DOHH2 (cell line): ENCODE measurements around the gene INF2.

Source experiments
- H3F3A ChIP-seq: fragments of 200-600 bp; sonication (generic), shearing (Covaris generic); 2 replicates; pipeline ENCODE4 v1.6.0; 2016; ENCODE audit warnings: antibody characterized with exemption, mild to moderate bottlenecking; ENCODE audit not compliant: control insufficient read depth, insufficient read depth
- H3K27ac ChIP-seq: fragments of 200-600 bp; sonication (generic); 2 replicates; pipeline ENCODE4 v1.5.1; 2014; ENCODE audit warnings: low read depth, mild to moderate bottlenecking, low read length, moderate library complexity
- H3K27me3 ChIP-seq: fragments of 200-600 bp; sonication (generic); 2 replicates; pipeline ENCODE4 v1.6.1; 2014; ENCODE audit warnings: mild to moderate bottlenecking, low read length, mixed read lengths; ENCODE audit not compliant: control insufficient read depth
- H3K36me3 ChIP-seq: fragments of 200-600 bp; sonication (generic); 2 replicates; pipeline ENCODE4 v1.6.1; 2014; ENCODE audit warnings: mild to moderate bottlenecking, low read length, moderate library complexity, mixed read lengths; ENCODE audit not compliant: control insufficient read depth
- H3K4me1 ChIP-seq: fragments of 200-600 bp; sonication (generic); 2 replicates; pipeline ENCODE4 v1.6.1; 2014; ENCODE audit warnings: mild to moderate bottlenecking, low read length, mixed read lengths; ENCODE audit not compliant: control insufficient read depth
- H3K4me2 ChIP-seq: fragments of 200-600 bp; sonication (generic); 2 replicates; pipeline ENCODE4 v1.6.0; 2014; ENCODE audit warnings: mild to moderate bottlenecking, low read length, moderate library complexity
- H3K4me3 ChIP-seq: fragments of 200-600 bp; sonication (generic); 2 replicates; pipeline ENCODE4 v1.5.1; 2014; ENCODE audit warnings: mild to moderate bottlenecking, low read length, mixed read lengths
- H3K79me2 ChIP-seq: fragments of 200-600 bp; sonication (generic); 2 replicates; pipeline ENCODE4 v1.6.1; 2014; ENCODE audit warnings: mild to moderate bottlenecking, low read length, mixed read lengths; ENCODE audit not compliant: control insufficient read depth
- H3K9me2 ChIP-seq: fragments of 200-600 bp; sonication (generic); replicated peaks from 2 replicates; pipeline ENCODE4 v1.6.1; 2014; ENCODE audit warnings: mild to moderate bottlenecking, low read length, mixed read lengths; ENCODE audit not compliant: control insufficient read depth
- H3K9me3 ChIP-seq: fragments of 200-600 bp; sonication (generic); 2 replicates; pipeline ENCODE4 v1.6.1; 2014; ENCODE audit warnings: antibody characterized with exemption, low read length, mixed read lengths; ENCODE audit not compliant: control insufficient read depth, insufficient read depth
- H4K20me1 ChIP-seq: fragments of 200-600 bp; sonication (generic); 2 replicates; pipeline ENCODE4 v1.6.0; 2014; ENCODE audit warnings: low read depth, mild to moderate bottlenecking, antibody characterized with exemption, low read length, moderate library complexity; ENCODE audit not compliant: control insufficient read depth, insufficient read depth
- CTCF ChIP-seq: fragments of 200-600 bp; sonication (generic); IDR thresholded peaks from one replicate; pipeline ENCODE4 v1.5.1; 2014; ENCODE audit warnings: antibody characterized with exemption, mild to moderate bottlenecking, low read depth, low read length; ENCODE audit not compliant: poor library complexity, severe bottlenecking
- EZH2phosphoT487 ChIP-seq: fragments of 200-600 bp; sonication (generic); IDR thresholded peaks from 2 replicates; pipeline ENCODE4 v1.6.1; 2017; ENCODE audit warnings: borderline replicate concordance, mild to moderate bottlenecking, antibody characterized with exemption, low read length, moderate library complexity, mixed read lengths

INF2 gene

GRCh38 chr14:104693482-104694431 lies 4.3 kb downstream of the INF2 start:
- H3K4me3 ChIP-seq, result no peak overlapping the region
- peaks cover 58% of the 10 kb centered on the region for H3K79me2 ChIP-seq

GRCh38 chr14:104694475-104694950 lies 5.1 kb downstream of the INF2 start:
- H3K79me2 ChIP-seq, result peaks cover 58% of the 10 kb centered on the region
- no peaks in the 10 kb centered on the region for H3K27me3 ChIP-seq
- H3K9me3 ChIP-seq, result no peaks in the 10 kb centered on the region
- H3K4me1 ChIP-seq, result peaks cover 13% of the 10 kb centered on the region
- no peaks in the 10 kb centered on the region for H3K9me2 ChIP-seq
- H3K27ac ChIP-seq, result no peak overlapping the region
- H4K20me1 ChIP-seq, result 0 out of 2 replicates have a peak, but pooled peaks cover 6% of the 10 kb centered on the region
- no peak overlapping the region for H3K4me3 ChIP-seq
- TF ChIP-seq EZH2phosphoT487, result no peak
- no peak for TF ChIP-seq CTCF
- H3F3A ChIP-seq, result no peaks in the 10 kb centered on the region
- H3K36me3 ChIP-seq, result peaks cover 19% of the 10 kb centered on the region
- H3K4me2 ChIP-seq, result no peak overlapping the region

More at GRCh38 chr14:104693482-104694431, 4.3 kb downstream of the INF2 start:
- Histone ChIP-seq H3K4me2 (no peak overlapping the region), H3K4me1 (peaks cover 19% of the 10 kb centered on the region), H3K36me3 (peaks cover 19% of the 10 kb centered on the region), H3K9me2 (no peaks in the 10 kb centered on the region), H3K27ac (no peak overlapping the region), H3K27me3 (no peaks in the 10 kb centered on the region), H3K9me3 (no peaks in the 10 kb centered on the region), H4K20me1 (0 out of 2 replicates have a peak, but pooled peaks cover 6% of the 10 kb centered on the region), H3F3A (no peaks in the 10 kb centered on the region)
- TF ChIP-seq CTCF (no peak), EZH2phosphoT487 (no peak)

- Histone ChIP-seq H3K27ac (no peak overlapping the region), H3K4me3 (no peak overlapping the region), H3K4me2 (no peak overlapping the region)
These were observed 5.7 kb downstream of the INF2 start for GRCh38 chr14:104694991-104695659.

More at GRCh38 chr14:104694991-104695659, 5.7 kb downstream of the INF2 start:
- no peaks in the 10 kb centered on the region for H3F3A ChIP-seq
- peaks cover 52% of the 10 kb centered on the region for H3K79me2 ChIP-seq
- TF ChIP-seq CTCF (no peak), EZH2phosphoT487 (no peak)
- H3K27me3 ChIP-seq, result no peaks in the 10 kb centered on the region
- peaks cover 13% of the 10 kb centered on the region for H3K4me1 ChIP-seq
- H4K20me1 ChIP-seq, result 0 out of 2 replicates have a peak, but pooled peaks cover 6% of the 10 kb centered on the region
- peaks cover 16% of the 10 kb centered on the region for H3K36me3 ChIP-seq
- no peaks in the 10 kb centered on the region for H3K9me3 ChIP-seq
- H3K9me2 ChIP-seq, result no peaks in the 10 kb centered on the region
